Activated CD8-positive, alpha-beta memory T cell treated with anti-CD3 and anti-CD28 coated beads for 24 hours (primary cell): ENCODE measurements around the gene NR1D1.
A peak's percentile ranks its signal among the peaks of the same experiment; 100 is the strongest.

Experiments
- DNase-seq: peaks from one replicate; pipeline ENCODE4 v3.0.0-alpha.2; 2020

NR1D1 gene

GRCh38 chr17:40111221-40112128, 11.1 kb upstream of the NR1D1 start:
- peak; percentile 86 for DNase-seq

GRCh38 chr17:40110026-40110845, 9.8 kb upstream of the NR1D1 start:
- DNase-seq: no peak

GRCh38 chr17:40108970-40109824, 8.8 kb upstream of the NR1D1 start:
- no peak for DNase-seq

GRCh38 chr17:40107522-40108174, 7.3 kb upstream of the NR1D1 start:
- peak; percentile 79 for DNase-seq

DNA sequence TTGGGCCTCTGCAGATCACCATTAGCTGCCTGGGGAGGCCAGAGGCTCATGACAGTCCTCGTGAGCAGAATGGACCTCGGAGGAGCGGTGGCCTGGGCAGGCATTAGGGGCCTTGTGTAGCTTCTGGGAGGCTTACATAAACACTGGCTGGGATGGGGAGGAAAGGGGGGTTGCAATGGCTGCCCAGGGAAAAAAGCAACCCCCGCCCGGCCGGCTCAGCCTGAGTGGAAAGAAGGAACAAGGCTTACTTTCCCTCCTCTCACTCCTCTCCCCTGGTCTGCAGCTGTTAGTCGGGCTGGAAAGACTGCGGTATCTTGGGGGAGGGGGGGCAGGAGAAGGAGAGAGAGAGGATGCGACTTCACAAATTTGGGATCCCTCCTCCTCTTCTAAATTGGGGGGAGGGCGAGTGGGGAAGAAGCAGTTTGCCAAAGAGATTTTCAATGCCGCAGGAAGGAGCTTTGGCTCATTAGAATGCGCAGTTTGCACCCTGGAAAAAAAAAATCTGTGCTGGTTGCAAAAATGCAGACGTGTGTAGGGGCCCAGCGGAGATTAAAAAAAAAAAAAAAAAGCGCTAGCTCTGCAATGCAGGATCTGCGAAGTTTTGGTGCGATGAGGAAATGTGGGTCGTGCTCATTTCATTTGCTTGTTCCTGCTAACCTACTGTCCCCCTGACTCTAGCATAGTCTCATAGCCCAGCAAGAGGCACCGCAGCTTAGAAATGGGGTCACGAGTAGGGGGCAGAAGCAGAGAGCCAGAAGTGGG, 6.6 kb upstream of the NR1D1 start:
- no peak for DNase-seq

DNA sequence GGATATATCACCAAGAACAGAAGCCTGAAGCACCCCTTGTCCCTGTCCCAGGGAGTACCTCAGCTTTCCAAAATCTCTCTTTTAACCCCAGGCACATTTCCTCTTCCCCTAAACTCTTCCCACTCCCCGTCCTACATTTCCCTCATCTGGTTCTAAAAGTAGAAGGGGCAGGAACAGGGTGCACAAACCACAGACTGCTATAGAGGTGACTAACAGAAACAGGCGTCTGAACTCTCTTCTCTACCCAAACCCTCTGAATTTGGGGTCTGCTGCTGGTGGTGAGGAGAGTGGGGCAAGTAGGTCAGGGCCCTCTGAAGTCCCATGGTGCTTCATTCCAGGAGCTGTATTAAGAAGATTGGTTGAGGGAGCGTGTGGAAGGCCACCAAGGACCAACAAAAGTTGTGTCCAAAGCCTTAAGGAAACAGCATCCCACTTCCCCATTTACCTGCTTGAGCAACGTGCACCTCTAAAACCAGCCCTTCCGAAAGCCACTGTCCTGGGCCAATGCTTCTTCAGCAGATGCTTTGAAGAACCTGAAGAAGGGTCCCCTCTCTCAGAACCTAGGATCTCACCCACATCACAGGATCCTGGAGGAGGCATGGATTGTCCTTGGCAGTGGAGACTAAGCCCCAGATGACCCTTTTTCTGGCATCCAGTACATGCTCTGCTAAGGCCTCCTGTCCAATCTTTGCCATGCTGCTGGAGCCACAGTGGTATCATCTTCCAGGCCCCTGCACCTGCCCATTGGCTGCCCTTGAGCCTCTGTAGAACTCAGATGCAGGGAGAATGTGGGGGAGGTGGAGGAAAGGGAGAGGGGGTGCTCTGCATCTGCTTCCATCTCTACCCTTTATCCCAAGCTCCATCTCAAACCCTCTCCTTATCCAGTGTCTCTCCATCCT, 5.7 kb upstream of the NR1D1 start:
- DNase-seq: no peak

DNA sequence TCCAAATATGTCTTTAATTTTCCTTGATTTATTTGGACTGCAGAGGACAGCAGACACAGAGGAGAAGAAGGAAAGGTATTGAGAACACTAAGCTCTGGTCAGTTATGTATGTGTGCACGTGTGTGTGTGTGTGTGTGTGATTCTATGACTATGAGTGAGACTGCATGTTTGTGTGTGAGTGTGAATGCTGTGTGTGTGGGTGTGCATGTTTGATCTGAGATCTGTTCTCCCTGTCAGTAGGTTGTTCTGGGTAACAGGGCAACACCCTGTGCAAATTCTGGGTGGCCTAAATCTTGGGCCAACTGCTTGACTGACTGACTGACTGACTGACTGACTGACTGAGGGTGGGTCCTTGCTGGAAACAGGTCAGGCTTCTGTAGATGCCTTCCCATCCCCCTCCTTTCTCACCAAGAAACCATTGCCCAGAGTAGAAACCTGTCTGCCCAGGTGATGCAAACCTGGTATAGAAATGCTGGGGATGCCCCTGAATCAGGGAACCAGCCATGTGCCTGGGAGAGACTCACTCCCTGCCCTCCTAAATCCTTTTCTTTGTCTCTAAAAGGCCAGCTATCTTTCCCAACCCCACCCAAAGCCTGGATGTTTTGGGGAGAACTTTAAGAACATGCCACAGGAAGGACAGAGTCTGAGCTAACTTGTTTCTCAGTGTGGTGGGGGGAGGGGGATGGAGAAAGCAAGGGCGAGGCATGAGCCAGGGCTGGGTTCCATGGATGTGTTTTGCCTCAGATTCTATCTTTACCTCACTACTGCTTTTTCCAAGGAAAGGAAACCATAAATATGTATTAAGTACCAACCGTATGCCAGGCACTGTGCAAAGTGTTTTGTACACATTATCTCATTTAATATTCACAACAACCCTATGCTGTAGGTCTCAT, 4.5 kb upstream of the NR1D1 start:
- no peak for DNase-seq

DNA sequence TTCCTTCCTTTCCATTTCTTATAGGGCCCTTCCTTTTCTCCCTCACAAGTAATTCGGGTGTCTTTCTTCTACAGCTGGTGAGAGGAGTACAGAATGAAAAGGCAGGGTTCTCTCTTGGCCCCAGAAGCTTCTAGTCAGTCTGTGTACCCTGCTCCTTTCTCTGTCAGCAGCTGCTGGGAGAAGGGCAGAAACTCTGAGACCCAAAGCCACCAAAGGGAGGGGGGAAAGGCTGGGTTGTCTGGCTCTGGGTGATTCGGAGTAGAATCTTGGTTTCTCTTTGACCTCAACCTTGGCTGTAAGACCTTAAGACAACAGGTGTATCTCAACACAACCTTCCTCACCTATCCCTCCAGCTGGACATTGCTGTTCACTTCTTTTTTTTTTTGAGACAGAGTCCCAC, 3.3 kb upstream of the NR1D1 start:
- no peak for DNase-seq

- DNase-seq: no peak
These were observed 2.8 kb upstream of the NR1D1 start for GRCh38 chr17:40103071-40103661.

DNA sequence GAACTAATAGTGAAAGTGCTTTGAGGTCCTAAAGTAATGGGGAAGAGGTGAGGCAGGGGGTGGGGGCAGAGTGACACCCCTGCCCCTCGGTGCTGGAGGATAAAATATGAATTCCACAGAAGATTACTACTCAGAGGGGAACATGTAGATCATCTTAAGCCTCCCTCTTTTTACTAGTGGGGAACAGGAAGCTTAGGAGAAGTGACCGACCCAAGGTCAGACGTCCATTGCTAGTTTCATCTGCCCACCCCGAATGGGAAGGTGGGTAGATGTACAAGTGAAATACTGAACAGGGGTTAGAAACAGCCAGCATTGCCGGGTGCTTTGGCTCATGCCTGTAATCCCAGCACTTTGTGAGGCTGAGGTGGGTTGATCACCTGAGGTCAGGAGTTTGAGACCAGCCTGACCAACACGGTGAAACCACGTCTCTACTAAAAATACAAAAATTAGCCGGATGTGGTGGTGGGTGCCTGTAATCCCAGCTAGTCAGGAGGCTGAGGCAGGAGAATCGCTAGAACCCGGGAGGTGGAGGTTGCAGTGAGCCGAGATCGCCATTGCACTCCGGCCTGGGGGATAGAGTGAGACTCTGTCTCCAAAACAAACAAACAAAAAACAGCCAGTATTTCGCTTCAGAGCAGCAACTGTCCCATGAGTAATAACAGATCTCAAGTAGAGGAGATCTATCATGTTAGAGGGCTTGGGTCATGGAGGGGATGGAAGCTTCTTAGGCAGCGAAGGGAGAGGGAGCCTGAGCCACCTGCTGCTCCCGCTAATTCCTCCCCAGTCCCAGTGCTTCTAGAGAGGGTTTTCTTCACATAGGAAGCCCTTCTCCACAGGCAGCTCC, 1.2 kb upstream of the NR1D1 start:
- no peak for DNase-seq

DNA sequence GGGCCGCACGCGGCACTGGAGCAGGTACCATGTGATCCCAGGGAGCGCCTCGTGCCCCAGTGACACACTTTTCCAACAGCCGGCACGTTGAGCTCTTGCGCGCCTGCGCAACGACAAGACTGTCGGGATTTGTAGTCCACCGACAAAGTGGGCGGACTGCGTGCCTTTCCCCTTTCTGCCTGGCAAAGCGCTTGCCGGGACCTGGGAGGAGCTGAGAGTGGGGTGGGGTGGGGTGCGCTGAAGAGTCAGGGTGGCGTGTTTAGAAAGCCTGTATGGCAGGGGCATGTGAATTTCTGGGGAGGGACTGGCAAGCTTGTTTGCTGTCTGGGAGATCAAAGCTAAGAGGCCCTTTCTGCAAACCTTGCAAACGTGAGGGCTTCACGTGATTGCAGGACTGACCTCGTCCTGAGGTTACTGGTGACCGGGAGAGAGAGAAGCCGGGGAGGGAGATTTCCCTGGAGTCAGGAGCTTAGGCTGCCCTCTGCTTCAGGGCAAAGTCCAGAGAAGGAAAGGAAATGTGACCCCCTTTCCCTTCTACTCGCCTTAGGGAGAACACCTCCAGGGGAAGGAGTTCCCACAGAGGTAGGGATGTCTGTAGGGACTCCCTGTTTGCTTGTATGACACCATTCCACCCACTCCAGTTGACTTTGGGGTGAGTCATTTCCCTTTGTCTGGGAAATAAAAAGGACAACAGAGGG, 429 bp upstream of the NR1D1 start:
- DNase-seq: peak; percentile 93

DNA sequence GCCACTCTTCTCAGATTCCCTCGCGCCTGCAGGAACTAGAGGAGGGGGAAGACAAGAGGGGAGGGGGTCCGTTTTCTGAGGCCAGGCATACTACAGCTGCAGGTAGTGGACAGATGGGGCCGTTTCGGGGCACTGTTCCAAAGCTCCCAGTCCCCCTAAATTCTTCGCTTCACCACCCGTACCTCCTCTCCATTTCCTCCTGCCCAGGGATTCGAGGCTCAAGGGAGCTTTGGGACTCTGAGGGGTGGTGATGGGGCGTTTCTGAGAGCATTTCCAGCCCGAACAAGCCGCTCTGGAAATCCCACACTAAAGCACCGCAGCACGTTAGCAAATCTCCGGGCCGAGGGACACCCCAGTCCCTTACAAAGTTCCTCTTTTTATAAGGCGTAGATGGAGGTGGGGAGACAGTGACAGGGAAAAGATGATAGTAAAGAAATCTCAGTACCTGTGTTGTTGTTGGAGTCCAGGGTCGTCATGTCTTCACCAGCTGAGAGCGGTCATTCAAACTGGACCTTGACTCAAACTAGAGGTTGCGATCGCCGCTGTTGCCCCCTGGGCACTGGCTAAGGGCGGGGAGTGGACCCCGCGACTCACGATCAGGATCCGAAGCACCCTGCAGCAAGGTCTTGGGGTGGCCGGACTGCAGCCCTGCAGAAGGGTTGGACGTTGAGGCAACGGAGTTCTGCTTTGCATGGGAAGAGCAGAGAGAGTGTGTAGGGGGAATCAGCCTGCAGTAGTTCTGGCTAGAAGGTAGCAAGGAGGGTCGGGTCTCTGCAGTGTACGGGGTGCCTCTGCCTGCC, 570 bp downstream of the NR1D1 start:
- DNase-seq: no peak

GRCh38 chr17:40098846-40099618, 1.4 kb downstream of the NR1D1 start:
- peak; percentile 99 for DNase-seq

DNA sequence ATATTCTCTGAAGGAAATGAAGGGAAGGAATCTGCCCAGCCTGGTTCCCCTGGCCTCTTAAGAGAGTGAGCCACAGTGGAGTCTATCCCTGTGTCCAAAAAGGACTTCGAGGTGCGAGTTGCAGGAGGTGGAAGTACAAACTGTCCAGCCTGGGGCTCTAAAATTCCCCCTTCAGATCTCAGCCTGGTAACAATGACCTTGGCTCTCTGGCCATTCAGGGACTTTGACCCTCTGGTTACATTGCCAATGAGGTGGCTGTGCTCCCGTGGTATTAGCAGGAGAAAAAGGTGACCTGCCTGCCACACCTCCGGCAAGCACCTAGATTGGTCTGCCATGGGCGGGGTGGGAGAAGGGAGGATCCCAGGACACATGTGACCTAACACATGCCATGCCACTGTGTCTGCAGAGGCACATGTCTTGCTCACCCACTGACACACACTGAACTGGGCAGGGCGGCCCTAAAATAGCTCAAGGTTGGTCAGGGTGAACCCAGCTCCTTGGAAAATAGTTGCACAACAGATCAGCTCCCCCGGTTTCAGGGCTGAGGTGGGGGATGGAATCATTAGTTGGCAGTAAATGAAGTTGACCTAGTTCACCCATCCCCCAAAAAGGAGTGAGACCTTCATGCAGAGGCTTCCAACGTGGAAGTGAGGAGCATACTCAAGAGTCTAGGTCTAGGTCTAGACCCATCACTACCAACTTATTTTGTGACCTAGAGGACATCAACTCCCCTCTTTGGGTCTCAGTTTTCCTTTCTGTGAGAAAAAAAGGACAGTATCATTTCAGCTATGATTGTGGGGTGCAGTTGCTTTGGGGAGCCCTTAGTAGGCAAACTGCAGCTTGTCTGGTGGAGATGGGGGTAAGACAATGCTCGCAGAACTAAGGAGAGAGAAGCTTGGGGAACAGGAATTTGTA, 2.2 kb downstream of the NR1D1 start:
- no peak for DNase-seq

- DNase-seq: no peak
These were observed 3.3 kb downstream of the NR1D1 start for GRCh38 chr17:40097087-40097486.
